Activated CD8-positive, alpha-beta memory T cell treated with anti-CD3 and anti-CD28 coated beads, Interleukin-2, amount 50 U/mL, for 24 hours (primary cell): Measurements from ENCODE around the gene C10orf53.
"Not testable (repeated sequence)": the region's sequence is repeated elsewhere in the genome, so short reads cannot be mapped to it uniquely, and the experiment has no call there.

Experiments used
- DNase-seq: peaks from one replicate; pipeline ENCODE4 v3.0.0-alpha.2; 2020; ENCODE audit errors: extremely low read depth

C10orf53 gene

GRCh38 chr10:49688261-49688846, 8.9 kb downstream of the C10orf53 start:
- no peak for DNase-seq

GRCh38 chr10:49688920-49689319, 9.5 kb downstream of the C10orf53 start:
- no peak for DNase-seq

- no peak for DNase-seq
These were observed 10.5 kb downstream of the C10orf53 start for GRCh38 chr10:49689882-49690510.

DNA sequence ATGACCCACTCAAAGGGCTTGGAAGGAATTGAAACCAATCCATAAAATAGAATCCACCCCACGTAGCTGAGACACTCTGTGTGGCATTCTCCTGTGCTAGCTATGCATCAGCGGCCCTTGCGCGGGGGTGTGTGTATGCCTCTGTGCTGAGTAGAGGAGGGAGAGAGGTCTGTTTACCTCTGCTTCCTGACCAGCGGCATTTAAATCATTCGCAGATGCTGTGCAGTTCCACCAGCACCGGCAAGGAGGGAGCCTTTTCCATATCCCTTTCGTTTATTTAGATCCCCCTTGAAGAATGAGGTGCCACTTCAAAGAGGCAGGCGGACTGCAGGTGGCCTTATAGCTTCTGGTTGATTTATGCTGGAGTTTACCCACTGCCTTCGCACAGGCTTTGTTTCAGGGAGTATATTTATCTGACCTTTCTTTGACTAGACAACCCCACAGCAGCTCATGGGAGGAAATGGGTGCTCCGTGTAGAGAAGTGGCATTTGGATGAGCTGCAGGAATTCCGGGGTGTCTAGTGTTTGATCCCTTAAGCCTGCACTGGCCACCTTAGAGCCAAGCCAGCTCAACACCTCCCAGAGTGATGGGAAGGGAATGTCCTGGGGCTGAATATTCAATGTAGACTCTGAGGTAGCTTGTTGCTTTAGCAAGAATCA, 11.4 kb downstream of the C10orf53 start:
- no peak for DNase-seq

- DNase-seq, result no peak
These were observed 12.1 kb downstream of the C10orf53 start for GRCh38 chr10:49691588-49691987.

- DNase-seq, result no peak
These were observed 15.0 kb downstream of the C10orf53 start for GRCh38 chr10:49694466-49694865.

- DNase-seq, result no peak
These were observed 16.9 kb downstream of the C10orf53 start for GRCh38 chr10:49696311-49696710.

- no peak for DNase-seq
These were observed 19.2 kb downstream of the C10orf53 start for GRCh38 chr10:49698679-49699078.

- DNase-seq, result no peak
These were observed 20.8 kb downstream of the C10orf53 start for GRCh38 chr10:49700211-49700610.

- no peak for DNase-seq
These were observed 21.5 kb downstream of the C10orf53 start for GRCh38 chr10:49700997-49701396.

- no peak for DNase-seq
These were observed 28.1 kb downstream of the C10orf53 start for GRCh38 chr10:49707585-49707984.

- no peak for DNase-seq
These were observed 30.5 kb downstream of the C10orf53 start for GRCh38 chr10:49709934-49710333.

- no peak for DNase-seq
These were observed 31.5 kb downstream of the C10orf53 start for GRCh38 chr10:49710966-49711365.

- DNase-seq, result no peak
These were observed 32.0 kb downstream of the C10orf53 start for GRCh38 chr10:49711481-49711880.

- DNase-seq, result no peak
These were observed 33.8 kb downstream of the C10orf53 start for GRCh38 chr10:49713266-49713665.

GRCh38 chr10:49715157-49715556, 35.7 kb downstream of the C10orf53 start:
- DNase-seq, result not testable (repeated sequence)

- no peak for DNase-seq
These were observed 47.1 kb downstream of the C10orf53 start for GRCh38 chr10:49726593-49726992.

GRCh38 chr10:49733866-49734265, 54.4 kb downstream of the C10orf53 start:
- no peak for DNase-seq

- no peak for DNase-seq
These were observed 55.2 kb downstream of the C10orf53 start for GRCh38 chr10:49734676-49735075.

DNA sequence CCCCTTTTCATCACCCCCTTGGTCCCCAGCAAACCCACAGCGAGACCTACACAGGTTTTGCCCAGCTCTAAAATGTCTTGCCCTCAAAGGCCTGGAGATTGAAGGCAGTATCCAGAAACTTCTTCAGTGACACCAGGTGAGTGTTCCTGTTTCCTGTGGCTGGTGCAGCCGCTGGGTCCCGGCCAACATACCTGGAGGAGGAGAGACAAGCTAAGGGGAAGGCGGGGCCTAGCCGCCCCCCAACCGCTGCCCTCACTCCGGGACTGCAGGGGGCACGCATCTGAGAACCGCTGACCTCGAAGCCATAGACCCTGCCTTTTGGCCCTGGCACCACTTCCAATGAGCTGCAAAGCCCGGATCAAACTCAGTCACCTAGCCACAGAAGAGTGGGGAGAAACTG, 55.7 kb downstream of the C10orf53 start:
- no peak for DNase-seq

DNA sequence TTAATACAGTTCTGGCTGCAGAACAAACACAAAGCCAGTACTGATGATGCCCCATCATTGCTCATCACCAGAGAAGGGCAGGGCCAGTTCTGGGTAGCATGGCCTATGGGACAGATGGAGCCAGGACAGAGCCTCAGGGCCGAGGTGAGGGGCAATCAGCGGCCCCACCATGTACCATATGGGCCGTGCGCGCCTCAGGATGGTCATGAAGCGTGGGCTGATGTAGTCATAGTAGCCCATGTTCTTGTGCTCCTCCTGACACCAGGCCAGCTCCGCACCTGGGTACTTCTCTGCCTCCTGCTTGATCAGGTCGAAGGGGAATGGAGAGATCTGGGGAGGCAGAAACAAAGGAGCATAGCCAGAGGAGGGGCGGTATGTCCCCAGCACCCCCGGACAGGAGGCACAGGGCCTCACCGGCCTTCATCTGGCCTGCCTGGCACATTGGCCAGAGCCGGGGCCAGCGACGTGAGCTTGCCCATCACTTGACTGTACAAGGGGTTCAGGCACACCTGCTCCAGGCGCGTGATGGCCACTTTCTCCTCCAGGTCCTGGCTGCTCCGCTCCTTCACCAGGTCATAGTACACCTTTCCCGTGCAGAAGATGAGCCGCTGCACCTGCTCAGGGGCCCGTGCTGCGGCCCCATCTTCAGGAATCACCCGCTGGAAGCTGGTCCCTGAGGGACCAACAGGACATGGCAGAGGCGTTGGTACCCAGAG, 56.6 kb downstream of the C10orf53 start:
- DNase-seq, result no peak

- DNase-seq, result no peak
These were observed 57.2 kb downstream of the C10orf53 start for GRCh38 chr10:49736564-49737113.
